Gastrocnemius medialis (tissue), 4 donors: ENCODE data around the gene ZNF541. TPM values are rescaled to one million over a fixed set of nuclear protein-coding genes. Genes with fewer than 3 reads are reported as not detected.

Experiments
- ATAC-seq, 2 donors: fragments of 150-250 bp; one replicate each; pipeline ENCODE4 v1.9.1; 2016
- DNase-seq, 2 donors: peaks; one replicate each; pipeline ENCODE4 v3.0.0-alpha.2; 2019
- H3K27ac ChIP-seq, 4 donors: fragments of 200-600 bp; sonication (generic); 1 replicate in 1 of 4; 2 replicates in 3 of 4; pipeline ENCODE4 v1.5.1; 2016 to 2018; ENCODE audit warnings: mild to moderate bottlenecking in 2 of 4, moderate library complexity in 1 of 4
- H3K27me3 ChIP-seq, 3 donors: fragments of 200-600 bp; sonication (generic) in 2 of 3; 1 replicate in 1 of 3; 2 replicates in 2 of 3; pipeline versions ENCODE4 v1.5.1 to v1.6.0; 2016 to 2019; ENCODE audit warnings: mild to moderate bottlenecking in 1 of 3, moderate library complexity in 1 of 3
- H3K36me3 ChIP-seq, 2 donors: fragments of 200-600 bp; sonication (generic) in 1 of 2; one replicate each; pipeline ENCODE4 v1.5.1; 2017 to 2018
- H3K4me1 ChIP-seq, 2 donors: fragments of 200-600 bp; sonication (generic) in 1 of 2; one replicate each; pipeline ENCODE4 v1.5.1; 2016 to 2017; ENCODE audit warnings: mild to moderate bottlenecking in 2 of 2
- H3K4me3 ChIP-seq, 4 donors: fragments of 200-600 bp; sonication (generic) in 3 of 4; 1 replicate in 1 of 4; 2 replicates in 3 of 4; pipeline ENCODE4 v1.5.1; 2016 to 2019; ENCODE audit warnings: mild to moderate bottlenecking in 2 of 4
- H3K9me3 ChIP-seq, 3 donors: fragments of 200-600 bp; sonication (generic) in 2 of 3; 1 replicate in 1 of 3; 2 replicates in 2 of 3; pipeline ENCODE4 v1.5.1; 2016 to 2019
- CTCF ChIP-seq, 5 experiments: fragments of 450-650 bp in 3 of 5; fragments of 200-600 bp in 2 of 5; sonication (generic) in 2 of 5; IDR thresholded peaks in 4 of 5; conservative IDR thresholded peaks in 1 of 5; 1 replicate in 4 of 5; 2 replicates in 1 of 5; pipeline ENCODE4 v1.5.1; 2016 to 2019; ENCODE audit warnings: antibody characterized with exemption in 5 of 5, mild to moderate bottlenecking in 3 of 5, moderate library complexity in 3 of 5
- POLR2A ChIP-seq, 2 donors: fragments of 450-650 bp; IDR thresholded peaks; one replicate each; pipeline ENCODE4 v1.6.1; 2017; ENCODE audit warnings: antibody characterized with exemption in 2 of 2, mild to moderate bottlenecking in 2 of 2, moderate library complexity in 2 of 2
- in situ Hi-C, 4 donors: fragments of 200-750 bp; cut with MboI; loops; one replicate each; pipeline versions ENCODE4 v1.15.0 to v1.8.0; 2017; ENCODE audit warnings: low sequenced_read_pairs in 4 of 4
- intact Hi-C: fragments of 100-400 bp; cut with DNase I; formaldehyde crosslinking; loops from one replicate; pipeline ENCODE4 v1.15.1; 2023; ENCODE audit warnings: low total_unique reads
- total RNA-seq, 4 donors: library from RNA; depleted of rRNA; stranded (reverse); fragments of >200 nt; gene quantifications; one replicate each; pipeline versions ENCODE4 v1.1.0 to v1.2.3, GENCODE V29; 2016

ZNF541 gene
- total RNA-seq, 4 donors from 2014 or later, result not detected

- Histone ChIP-seq H3K4me3 (no peak overlapping the region), H3K27me3 (no peaks in the 10 kb centered on the region), H3K4me1 (no peaks in the 10 kb centered on the region), H3K9me3 (no peaks in the 10 kb centered on the region), H3K36me3 (no peaks in the 10 kb centered on the region), H3K27ac (no peak overlapping the region)
- TF ChIP-seq CTCF (IDR thresholded peaks at IDR 0.05 in 4 of 5, conservative IDR thresholded peaks at IDR 0.05 in 1 of 5) (no peak), POLR2A (IDR thresholded peaks at IDR 0.05) (no peak)
- DNase-seq (no peak), ATAC-seq (no peak)
- intact Hi-C loops (no loop called here), in situ Hi-C loops (no loop called here)
These were observed 38.3 kb downstream of the ZNF541 start for GRCh38 chr19:47534628-47535027.

- no peaks in the 10 kb centered on the region for H3K4me1 ChIP-seq
- H3K36me3 ChIP-seq, result no peaks in the 10 kb centered on the region
- intact Hi-C loops, result no loop called here
- H3K9me3 ChIP-seq, result no peaks in the 10 kb centered on the region
- DNase-seq, result no peak
- ATAC-seq, result no peak
- in situ Hi-C loops, result no loop called here
- TF ChIP-seq POLR2A (IDR thresholded peaks at IDR 0.05), result no peak
- no peak for TF ChIP-seq CTCF (IDR thresholded peaks at IDR 0.05 in 4 of 5, conservative IDR thresholded peaks at IDR 0.05 in 1 of 5)
- no peak overlapping the region for H3K27ac ChIP-seq
- no peak overlapping the region for H3K4me3 ChIP-seq
- no peaks in the 10 kb centered on the region for H3K27me3 ChIP-seq
These were observed 41.1 kb downstream of the ZNF541 start for GRCh38 chr19:47531640-47532387.

GRCh38 chr19:47529018-47529742 is 43.8 kb downstream of the ZNF541 start:
- Histone ChIP-seq H3K27ac (no peak overlapping the region), H3K27me3 (no peaks in the 10 kb centered on the region), H3K9me3 (no peaks in the 10 kb centered on the region), H3K36me3 (no peaks in the 10 kb centered on the region), H3K4me1 (no peaks in the 10 kb centered on the region), H3K4me3 (no peak overlapping the region)
- TF ChIP-seq CTCF (IDR thresholded peaks at IDR 0.05 in 4 of 5, conservative IDR thresholded peaks at IDR 0.05 in 1 of 5) (no peak), POLR2A (IDR thresholded peaks at IDR 0.05) (no peak)
- no peak for ATAC-seq
- no peak for DNase-seq
- in situ Hi-C loops, result loop anchor here in 1 of 4 donors (10.0 kb wide), 1 partner anchor 66 kb away; no protein-coding TSS in a partner anchor
- intact Hi-C loops, result no loop called here

GRCh38 chr19:47526798-47527197 is 46.1 kb downstream of the ZNF541 start:
- Histone ChIP-seq H3K4me1 (peaks cover 5 to 7% of the 10 kb centered on the region in 2 donors), H3K4me3 (no peak overlapping the region), H3K27me3 (no peaks in the 10 kb centered on the region), H3K9me3 (no peaks in the 10 kb centered on the region), H3K36me3 (no peaks in the 10 kb centered on the region), H3K27ac (no peak overlapping the region)
- intact Hi-C loops, result no loop called here
- DNase-seq (no peak), ATAC-seq (no peak)
- in situ Hi-C loops, result loop anchor here in 1 of 4 donors (10.0 kb wide), 1 partner anchor 68 kb away; no protein-coding TSS in a partner anchor
- TF ChIP-seq POLR2A (IDR thresholded peaks at IDR 0.05), result no peak
- no peak for TF ChIP-seq CTCF (IDR thresholded peaks at IDR 0.05 in 4 of 5, conservative IDR thresholded peaks at IDR 0.05 in 1 of 5)
